Measurements from ENCODE around the gene DIAPH2. TPM values are rescaled to one million over a fixed set of nuclear protein-coding genes. Genes with fewer than 3 reads are reported as not detected.

DIAPH2 gene
- total RNA-seq, 1 experiment from 2014 or later, result 0.10 TPM

GRCh38 chrX:96957718-96958117 is 273.1 kb downstream of the DIAPH2 start:
- no peak for DNase-seq (ENCODE audit: low read depth)

- DNase-seq (ENCODE audit: low read depth), result no peak
Measured at GRCh38 chrX:96971812-96972211, 287.2 kb downstream of the DIAPH2 start.

GRCh38 chrX:96978906-96979305 is 294.3 kb downstream of the DIAPH2 start:
- no peak for DNase-seq (ENCODE audit: low read depth)

GRCh38 chrX:96979766-96980165 is 295.1 kb downstream of the DIAPH2 start:
- no peak for DNase-seq (ENCODE audit: low read depth)

GRCh38 chrX:96982161-96982560 is 297.5 kb downstream of the DIAPH2 start:
- DNase-seq (ENCODE audit: low read depth), result no peak

GRCh38 chrX:96984538-96984937 is 299.9 kb downstream of the DIAPH2 start:
- no peak for DNase-seq (ENCODE audit: low read depth)

GRCh38 chrX:96985046-96985445 is 300.4 kb downstream of the DIAPH2 start:
- no peak for DNase-seq (ENCODE audit: low read depth)

GRCh38 chrX:96987228-96987627 is 302.6 kb downstream of the DIAPH2 start:
- no peak for DNase-seq (ENCODE audit: low read depth)

- DNase-seq (ENCODE audit: low read depth), result no peak
Measured at GRCh38 chrX:96989830-96990571, 305.4 kb downstream of the DIAPH2 start.

GRCh38 chrX:96994093-96994492 is 309.5 kb downstream of the DIAPH2 start:
- DNase-seq (ENCODE audit: low read depth), result no peak

GRCh38 chrX:96997196-96997595 is 312.6 kb downstream of the DIAPH2 start:
- no peak for DNase-seq (ENCODE audit: low read depth)

GRCh38 chrX:97000682-97001368 is 316.2 kb downstream of the DIAPH2 start:
- no peak for DNase-seq (ENCODE audit: low read depth)

- DNase-seq (ENCODE audit: low read depth), result no peak
Measured at GRCh38 chrX:97006167-97006566, 321.5 kb downstream of the DIAPH2 start.

GRCh38 chrX:97009391-97009790 is 324.7 kb downstream of the DIAPH2 start:
- no peak for DNase-seq (ENCODE audit: low read depth)

- DNase-seq (ENCODE audit: low read depth), result no peak
Measured at GRCh38 chrX:97011540-97011939, 326.9 kb downstream of the DIAPH2 start.

- DNase-seq (ENCODE audit: low read depth), result no peak
Measured at GRCh38 chrX:97016106-97016505, 331.5 kb downstream of the DIAPH2 start.

- DNase-seq (ENCODE audit: low read depth), result peak; percentile 3
Measured at GRCh38 chrX:97021680-97022079, 337.0 kb downstream of the DIAPH2 start.

GRCh38 chrX:97026406-97026805 is 341.8 kb downstream of the DIAPH2 start:
- DNase-seq (ENCODE audit: low read depth), result peak; percentile 1

GRCh38 chrX:97027384-97027922 is 342.8 kb downstream of the DIAPH2 start:
- DNase-seq (ENCODE audit: low read depth), result no peak

- no peak for DNase-seq (ENCODE audit: low read depth)
Measured at GRCh38 chrX:97030463-97030862, 345.8 kb downstream of the DIAPH2 start.

GRCh38 chrX:97030947-97031346 is 346.3 kb downstream of the DIAPH2 start:
- no peak for DNase-seq (ENCODE audit: low read depth)

GRCh38 chrX:97039363-97040029 is 354.9 kb downstream of the DIAPH2 start:
- peak; percentile 30 for DNase-seq (ENCODE audit: low read depth)

GRCh38 chrX:97045470-97045869 is 360.8 kb downstream of the DIAPH2 start:
- DNase-seq (ENCODE audit: low read depth), result no peak
